Tongue (tissue), 2 donors: ENCODE data around the gene MYL10. TPM values are rescaled to one million over a fixed set of nuclear protein-coding genes. Genes with fewer than 3 reads are reported as not detected.

Experiments used
- DNase-seq: peaks from one replicate; pipeline ENCODE4 v3.0.0-alpha.2; 2015
- total RNA-seq: library from RNA; depleted of rRNA; stranded (reverse); fragments of >200 nt; gene quantifications from one replicate; pipeline ENCODE4 v1.2.3, GENCODE V29; 2014

The MYL10 gene
- total RNA-seq, 1 donor from 2014 or later = 20.9 TPM

DNA sequence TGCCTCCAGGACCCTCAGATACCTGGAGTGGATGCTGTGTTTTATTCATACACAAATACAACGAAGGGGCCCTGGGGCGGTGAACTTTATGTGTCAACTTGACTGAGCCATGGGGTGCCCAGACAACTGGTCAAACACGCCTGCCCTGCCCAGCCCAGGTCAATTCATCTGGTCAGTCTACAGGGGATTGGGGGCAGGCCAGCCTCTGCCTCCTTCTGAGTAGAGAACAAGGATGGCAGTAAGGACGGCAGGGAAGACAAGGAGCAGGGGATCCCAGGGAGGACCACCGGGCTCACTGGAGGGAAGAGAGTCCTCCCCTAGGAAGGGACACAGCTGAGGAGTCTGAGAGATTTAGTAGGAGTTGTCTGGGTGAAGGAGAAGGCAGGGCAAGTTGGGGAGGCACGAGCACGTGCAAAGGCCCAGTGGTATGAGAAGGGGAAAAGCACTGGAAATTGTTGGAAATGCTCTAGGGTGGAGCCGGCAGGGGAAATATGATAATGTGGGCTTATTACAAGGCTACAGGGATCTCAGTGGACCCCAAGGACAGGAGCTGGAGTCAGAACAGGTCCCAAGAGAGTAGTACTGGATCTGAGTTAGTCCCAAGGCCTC lies 63.4 kb downstream of the MYL10 start:
- DNase-seq = no peak

DNA sequence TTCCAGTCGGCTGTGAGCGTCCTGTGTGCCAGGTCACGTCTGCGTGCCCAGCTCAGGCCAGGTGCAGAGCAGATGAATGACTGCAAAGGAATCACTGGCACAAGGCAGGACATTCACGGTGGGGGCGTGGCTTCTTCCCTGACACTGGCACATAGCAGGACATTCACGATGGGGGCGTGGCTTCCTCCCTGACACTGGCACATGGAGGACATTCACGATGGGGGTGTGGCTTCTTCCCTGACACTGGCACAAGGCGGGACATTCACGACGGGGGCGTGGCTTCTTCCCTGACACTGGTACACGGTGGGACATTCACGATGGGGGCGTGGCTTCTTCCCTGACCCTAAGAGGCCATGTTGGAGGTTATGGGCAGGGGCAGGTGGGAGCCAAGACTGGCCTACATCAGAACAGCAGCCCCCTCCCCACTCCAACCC lies 64.3 kb downstream of the MYL10 start:
- DNase-seq = peak; percentile 30

DNA sequence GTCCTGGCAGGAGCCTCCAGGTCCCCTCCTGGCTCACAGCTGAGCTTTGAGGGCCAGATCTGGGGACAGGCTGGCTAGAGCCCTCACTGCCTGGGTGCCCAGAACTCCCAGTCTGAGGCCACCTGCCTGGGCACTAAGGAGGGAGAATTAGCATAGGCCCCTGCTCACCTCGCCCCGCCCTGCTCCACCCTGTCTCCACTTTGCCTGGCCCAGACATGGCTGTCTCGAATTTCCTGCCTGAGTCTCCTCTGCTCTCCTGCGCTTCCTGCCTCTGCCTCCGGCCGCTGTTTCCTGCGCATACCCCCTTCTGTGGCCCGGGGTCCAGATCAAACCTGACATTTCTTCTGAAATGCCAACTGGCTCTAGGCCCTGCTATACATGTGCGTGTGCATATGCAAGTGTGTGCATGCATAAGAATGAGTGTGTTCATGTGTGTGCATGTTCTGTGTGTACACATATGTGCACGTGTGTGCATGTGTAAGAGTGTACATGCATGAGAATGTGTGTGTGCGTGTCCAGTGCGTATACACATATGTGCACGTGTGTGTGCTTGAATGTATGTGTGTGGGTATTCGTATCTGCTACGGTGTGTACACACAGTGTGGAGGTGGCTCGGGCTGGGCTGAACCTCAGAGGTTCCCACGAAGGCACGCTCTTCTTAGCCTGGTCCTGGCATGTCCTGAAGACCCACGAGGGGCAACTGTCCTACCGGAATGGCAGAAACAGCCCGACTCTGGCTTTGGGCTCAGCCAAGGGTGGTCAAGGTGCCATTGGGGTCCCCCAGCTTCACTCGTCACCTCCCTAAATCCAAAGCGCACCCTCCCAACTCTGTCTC lies 64.9 kb downstream of the MYL10 start:
- DNase-seq = no peak

Other genes starting within 250 kb of the MYL10 start
- gene CUX1, start 188.3 kb upstream of the MYL10 start, total RNA-seq = 123 TPM